SK-N-MC (cell line): ENCODE measurements around the gene EGLN1.
"Not testable (repeated sequence)": the region's sequence is repeated elsewhere in the genome, so short reads cannot be mapped to it uniquely, and the experiment has no call there.

Experiments used
- DNase-seq: peaks from one replicate; pipeline ENCODE4 v3.0.0-alpha.2; 2011; ENCODE audit warnings: low read depth, low spot score
- H3K27ac ChIP-seq: fragments of 200-600 bp; sonication (generic); 2 replicates; pipeline ENCODE4 v1.5.1; 2016; ENCODE audit warnings: mixed run types
- H3K36me3 ChIP-seq: fragments of 200-600 bp; sonication (generic); 2 replicates; pipeline ENCODE4 v1.6.1; 2017; ENCODE audit warnings: antibody characterized with exemption, low read length, mixed read lengths; ENCODE audit not compliant: insufficient read depth
- H3K4me3 ChIP-seq: fragments of 200-600 bp; sonication (generic); 2 replicates; pipeline ENCODE4 v1.5.1; 2016
- H3K9ac ChIP-seq: fragments of 200-600 bp; sonication (generic); 2 replicates; pipeline ENCODE4 v1.8.0; 2017; ENCODE audit warnings: mixed run types, mixed read lengths; ENCODE audit not compliant: insufficient read length
- H3K9me3 ChIP-seq: fragments of 200-600 bp; sonication (generic); 2 replicates; pipeline ENCODE4 v1.6.1; 2017; ENCODE audit warnings: low read depth, mild to moderate bottlenecking, antibody characterized with exemption, low read length, moderate library complexity, mixed read lengths
- EZH2 ChIP-seq: fragments of 200-600 bp; sonication (generic); IDR thresholded peaks from one replicate; pipeline ENCODE4 v1.6.1; 2017; ENCODE audit warnings: antibody characterized with exemption
- FOXP2 ChIP-seq: optimal IDR thresholded peaks from 2 replicates; pipeline ENCODE3; 2011; ENCODE audit warnings: mild to moderate bottlenecking, moderate library complexity; ENCODE audit not compliant: insufficient read depth; ENCODE audit errors: extremely low read length, control extremely low read depth
- POLR2AphosphoS5 ChIP-seq: IDR thresholded peaks from 2 replicates; pipeline ENCODE4 v1.6.1; 2012; ENCODE audit warnings: mild to moderate bottlenecking, low read depth, low read length, borderline replicate concordance

EGLN1 gene

GRCh38 chr1:231446138-231446537 is 24.1 kb upstream of the EGLN1 start:
- DNase-seq = no peak
- Histone ChIP-seq H3K9me3 (no peaks in the 10 kb centered on the region), H3K9ac (no peak overlapping the region), H3K36me3 (no peaks in the 10 kb centered on the region), H3K27ac (no peak overlapping the region), H3K4me3 (no peak overlapping the region)
- TF ChIP-seq FOXP2 (no peak), EZH2 (no peak), POLR2AphosphoS5 (no peak)

DNA sequence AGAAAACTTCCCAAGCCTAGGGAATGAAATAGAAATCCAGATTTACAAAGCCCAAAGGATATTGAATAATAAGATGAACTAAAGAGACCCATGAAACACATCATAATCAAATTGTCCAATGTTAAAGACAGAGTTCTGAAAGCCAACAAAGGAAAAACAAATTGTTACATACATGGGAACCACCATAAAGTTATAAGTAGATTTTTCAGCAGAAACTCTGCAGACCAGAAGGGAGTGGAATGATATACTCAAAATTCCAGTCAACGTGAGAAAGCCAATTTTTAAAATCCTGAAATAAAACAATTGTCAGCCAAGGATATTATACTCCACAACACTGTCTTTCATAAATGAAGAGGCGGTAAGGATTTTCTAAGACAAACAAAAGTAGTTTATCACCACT is 22.0 kb upstream of the EGLN1 start:
- no peak for DNase-seq
- H3K27ac ChIP-seq = no peak overlapping the region
- no peak overlapping the region for H3K9ac ChIP-seq
- TF ChIP-seq EZH2 = no peak
- no peak for TF ChIP-seq POLR2AphosphoS5
- TF ChIP-seq FOXP2 = no peak
- no peaks in the 10 kb centered on the region for H3K9me3 ChIP-seq
- no peaks in the 10 kb centered on the region for H3K36me3 ChIP-seq
- no peak overlapping the region for H3K4me3 ChIP-seq

- DNase-seq = no peak
- Histone ChIP-seq H3K9ac (no peak overlapping the region), H3K9me3 (no peaks in the 10 kb centered on the region), H3K4me3 (no peak overlapping the region), H3K27ac (no peak overlapping the region), H3K36me3 (no peaks in the 10 kb centered on the region)
- TF ChIP-seq POLR2AphosphoS5 (no peak), FOXP2 (no peak), EZH2 (no peak)
These were observed 21.3 kb upstream of the EGLN1 start for GRCh38 chr1:231443363-231443762.

DNA sequence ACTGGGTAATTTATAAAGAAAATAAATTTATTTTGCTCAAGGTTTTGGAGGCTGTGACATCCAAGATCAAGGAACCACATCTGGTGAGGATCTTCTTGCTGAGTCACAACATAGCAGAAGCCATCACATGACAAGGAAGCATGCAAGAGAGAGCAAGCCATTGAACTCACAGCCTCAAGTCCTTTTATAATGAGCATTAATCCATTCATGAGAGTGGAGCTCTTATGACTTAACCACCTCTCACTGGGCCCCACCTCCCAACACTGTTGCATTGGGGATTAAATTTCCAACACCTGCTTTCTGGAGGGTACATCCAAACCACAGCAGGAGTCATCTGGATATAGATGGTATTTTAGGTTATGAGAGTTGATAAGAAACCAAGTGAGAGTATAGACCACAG is 20.6 kb upstream of the EGLN1 start:
- TF ChIP-seq EZH2 (no peak), POLR2AphosphoS5 (no peak)
- Histone ChIP-seq H3K4me3 (no peak overlapping the region), H3K36me3 (no peaks in the 10 kb centered on the region), H3K27ac (no peak overlapping the region), H3K9ac (no peak overlapping the region), H3K9me3 (no peaks in the 10 kb centered on the region)
- DNase-seq = no peak

DNA sequence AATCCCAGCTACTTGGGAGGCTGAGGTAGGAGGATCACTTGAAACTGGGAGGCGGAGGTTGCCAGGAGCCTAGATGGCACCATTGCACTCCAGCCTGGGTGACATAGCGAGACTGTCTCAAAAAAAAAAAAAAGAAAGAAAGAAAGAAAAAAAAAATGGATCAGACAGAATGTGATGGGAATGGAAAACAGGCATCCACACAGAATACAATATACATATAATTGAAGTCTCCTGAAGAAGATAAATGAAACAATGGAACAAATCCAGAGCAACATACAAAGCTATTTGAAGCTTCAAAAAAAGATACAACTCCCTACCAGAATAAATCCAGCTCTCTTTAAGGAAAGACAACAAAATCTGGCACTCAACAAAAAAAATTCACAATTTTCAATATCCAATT is 10.9 kb upstream of the EGLN1 start:
- Histone ChIP-seq H3K27ac (no peak overlapping the region), H3K9me3 (no peaks in the 10 kb centered on the region), H3K9ac (no peak overlapping the region), H3K4me3 (no peak overlapping the region), H3K36me3 (no peaks in the 10 kb centered on the region)
- no peak for DNase-seq
- no peak for TF ChIP-seq EZH2
- TF ChIP-seq POLR2AphosphoS5 = no peak
- TF ChIP-seq FOXP2 = no peak

- H3K4me3 ChIP-seq = no peak overlapping the region
- TF ChIP-seq EZH2 (no peak), FOXP2 (no peak)
These were observed 9.8 kb upstream of the EGLN1 start for GRCh38 chr1:231431665-231432415.

GRCh38 chr1:231430678-231431352 is 8.7 kb upstream of the EGLN1 start:
- H3K27ac ChIP-seq, H3K9me3 ChIP-seq, H3K4me3 ChIP-seq, H3K9ac ChIP-seq, H3K36me3 ChIP-seq, DNase-seq: not testable (repeated sequence)

More at GRCh38 chr1:231431665-231432415, 9.8 kb upstream of the EGLN1 start:
- Histone ChIP-seq H3K9ac (no peak overlapping the region), H3K9me3 (no peaks in the 10 kb centered on the region), H3K36me3 (no peaks in the 10 kb centered on the region), H3K27ac (no peak overlapping the region)
- no peak for DNase-seq

DNA sequence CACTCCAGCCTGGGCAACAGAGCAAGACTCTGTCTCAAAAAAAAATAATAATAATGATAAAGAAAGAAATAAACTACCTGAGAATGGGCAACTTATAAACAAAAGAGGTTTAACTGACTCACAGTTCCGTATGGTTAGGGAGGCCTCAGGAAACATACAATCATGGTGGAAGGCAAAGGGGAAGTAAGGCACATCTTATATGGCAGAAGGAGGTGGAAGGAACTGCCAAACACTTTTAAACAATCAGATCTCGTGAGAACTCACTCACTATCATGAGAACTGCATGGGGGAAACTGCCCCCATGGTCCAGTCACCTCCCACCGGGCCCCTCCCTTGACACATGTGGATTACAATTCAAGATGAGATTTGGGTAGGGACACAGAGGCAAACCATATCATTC is 6.3 kb upstream of the EGLN1 start:
- H3K36me3 ChIP-seq = no peaks in the 10 kb centered on the region
- H3K9ac ChIP-seq = no peak overlapping the region
- no peak for DNase-seq
- H3K9me3 ChIP-seq = no peaks in the 10 kb centered on the region
- H3K4me3 ChIP-seq = no peak overlapping the region
- TF ChIP-seq EZH2 (no peak), FOXP2 (no peak), POLR2AphosphoS5 (no peak)
- no peak overlapping the region for H3K27ac ChIP-seq

GRCh38 chr1:231424950-231425805 is 3.1 kb upstream of the EGLN1 start:
- Histone ChIP-seq H3K27ac (no peak overlapping the region), H3K9me3 (no peaks in the 10 kb centered on the region), H3K4me3 (no peak overlapping the region), H3K36me3 (no peaks in the 10 kb centered on the region), H3K9ac (no peak overlapping the region)
- no peak for DNase-seq
- no peak for TF ChIP-seq POLR2AphosphoS5
- no peak for TF ChIP-seq FOXP2
- TF ChIP-seq EZH2 = no peak
